ENCODE measurements around the gene SUMO2.

- no peak for TF ChIP-seq CTCF (IDR thresholded peaks at IDR 0.05; ENCODE audit: low read depth, low read length)
- TF ChIP-seq EZH2phosphoT487 (IDR thresholded peaks at IDR 0.05; ENCODE audit: low read depth): no peak
Measured at GRCh38 chr17:75219815-75220214, 37.1 kb upstream of the SUMO2 start.

All from OCI-LY3 (cell line).